Mesenchymal stem cell (in vitro differentiated cells and primary cell): ENCODE measurements around the gene ABCB8.
A peak's percentile ranks its signal among the peaks of the same experiment; 100 is the strongest.

Experiments
- DNase-seq: peaks from one replicate; pipeline ENCODE4 v3.0.0-alpha.2; 2013
- H2AFZ ChIP-seq: one replicate; pipeline ENCODE4 v1.6.1; 2013; ENCODE audit warnings: low read depth, mild to moderate bottlenecking, control low read depth, inconsistent platforms, low read length, moderate library complexity
- H2AK5ac ChIP-seq: 2 replicates; pipeline ENCODE4 v1.6.1; 2013; ENCODE audit warnings: low read length, moderate library complexity, mild to moderate bottlenecking, inconsistent platforms; ENCODE audit not compliant: severe bottlenecking
- H2BK120ac ChIP-seq: one replicate; pipeline ENCODE4 v1.6.1; 2013; ENCODE audit warnings: low read depth, mild to moderate bottlenecking, inconsistent platforms, low read length, moderate library complexity
- H2BK12ac ChIP-seq, 2 experiments: one replicate each; pipeline ENCODE4 v1.6.1; 2013; ENCODE audit warnings: inconsistent platforms in 2 of 2, low read length in 2 of 2, mild to moderate bottlenecking in 2 of 2, moderate library complexity in 2 of 2, control low read depth in 1 of 2
- H2BK15ac ChIP-seq: one replicate; pipeline ENCODE4 v1.6.1; 2013; ENCODE audit warnings: mild to moderate bottlenecking, low read depth, inconsistent platforms; ENCODE audit not compliant: poor library complexity, severe bottlenecking
- H2BK5ac ChIP-seq: 2 replicates; pipeline ENCODE4 v1.6.1; 2013; ENCODE audit warnings: low read depth, mild to moderate bottlenecking, low read length, control low read depth, inconsistent platforms; ENCODE audit not compliant: poor library complexity, severe bottlenecking
- H3K14ac ChIP-seq, 2 experiments: one replicate each; pipeline ENCODE4 v1.6.1; 2013; ENCODE audit warnings: inconsistent platforms in 2 of 2, low read length in 2 of 2, control low read depth in 1 of 2, mild to moderate bottlenecking in 1 of 2, moderate library complexity in 1 of 2
- H3K18ac ChIP-seq, 2 experiments: one replicate each; pipeline ENCODE4 v1.6.1; 2013; ENCODE audit warnings: inconsistent platforms in 2 of 2, low read length in 2 of 2, control low read depth in 1 of 2, low read depth in 1 of 2, mild to moderate bottlenecking in 1 of 2
- H3K23ac ChIP-seq, 2 experiments: one replicate each; pipeline ENCODE4 v1.6.1; 2013; ENCODE audit warnings: inconsistent platforms in 2 of 2, low read length in 2 of 2, mild to moderate bottlenecking in 2 of 2, moderate library complexity in 2 of 2, control low read depth in 1 of 2
- H3K27ac ChIP-seq: 2 replicates; pipeline ENCODE4 v1.5.1; 2013; ENCODE audit warnings: mild to moderate bottlenecking, moderate library complexity, low read length, control low read depth, inconsistent platforms; ENCODE audit not compliant: poor library complexity, severe bottlenecking
- H3K27me3 ChIP-seq, 2 experiments: 2 replicates each; pipeline versions ENCODE4 v1.6.1 to v1.7.0; 2013; ENCODE audit warnings: low read length in 2 of 2, mild to moderate bottlenecking in 2 of 2, moderate library complexity in 2 of 2, control low read depth in 1 of 2, inconsistent platforms in 1 of 2; ENCODE audit not compliant: control insufficient read depth in 1 of 2, insufficient read depth in 1 of 2
- H3K36me3 ChIP-seq, 2 experiments: 2 replicates each; pipeline versions ENCODE4 v1.6.1 to v1.7.0; 2013; ENCODE audit warnings: low read length in 2 of 2, control low read depth in 1 of 2, inconsistent platforms in 1 of 2, low read depth in 1 of 2, mild to moderate bottlenecking in 1 of 2; ENCODE audit not compliant: insufficient read depth in 2 of 2, control insufficient read depth in 1 of 2
- H3K4ac ChIP-seq, 2 experiments: one replicate each; pipeline ENCODE4 v1.6.1; 2013; ENCODE audit warnings: inconsistent platforms in 2 of 2, low read length in 2 of 2, mild to moderate bottlenecking in 2 of 2, moderate library complexity in 2 of 2, control low read depth in 1 of 2, low read depth in 1 of 2
- H3K4me1 ChIP-seq: 2 replicates; pipeline ENCODE4 v1.6.1; 2013; ENCODE audit warnings: low read depth, low read length, control low read depth; ENCODE audit not compliant: control insufficient read depth, insufficient read depth
- H3K4me2 ChIP-seq: 2 replicates; pipeline ENCODE4 v1.6.1; 2013; ENCODE audit warnings: low read length, mild to moderate bottlenecking, inconsistent platforms; ENCODE audit not compliant: poor library complexity, severe bottlenecking
- H3K4me3 ChIP-seq, 2 experiments: 2 replicates each; pipeline versions ENCODE4 v1.5.1 to v1.7.0; 2013; ENCODE audit warnings: low read length in 2 of 2, mild to moderate bottlenecking in 2 of 2, control low read depth in 1 of 2, low read depth in 1 of 2; ENCODE audit not compliant: insufficient read depth in 1 of 2
- H3K79me1 ChIP-seq: replicated peaks from 2 replicates; pipeline ENCODE4 v1.6.1; 2013; ENCODE audit warnings: mild to moderate bottlenecking, control low read depth, low read length, inconsistent platforms; ENCODE audit not compliant: poor library complexity, severe bottlenecking
- H3K9ac ChIP-seq: 2 replicates; pipeline ENCODE4 v1.7.0; 2013; ENCODE audit warnings: mild to moderate bottlenecking, low read length, moderate library complexity
- H3K9me3 ChIP-seq: 2 replicates; pipeline ENCODE4 v1.7.0; 2013; ENCODE audit warnings: mild to moderate bottlenecking, low read length; ENCODE audit not compliant: control insufficient read depth
- H4K8ac ChIP-seq: one replicate; pipeline ENCODE4 v1.6.1; 2013; ENCODE audit warnings: inconsistent platforms, mild to moderate bottlenecking, low read length, moderate library complexity
- H4K91ac ChIP-seq: one replicate; pipeline ENCODE4 v1.6.1; 2013; ENCODE audit warnings: mild to moderate bottlenecking, low read length, inconsistent platforms
- WGBS: methylation state at CpG from one replicate; pipeline ENCODE4 v1.1.7; 2013; ENCODE audit warnings: mixed read lengths; 5-methylcytosine and 5-hydroxymethylcytosine counted together

The ABCB8 gene

DNA sequence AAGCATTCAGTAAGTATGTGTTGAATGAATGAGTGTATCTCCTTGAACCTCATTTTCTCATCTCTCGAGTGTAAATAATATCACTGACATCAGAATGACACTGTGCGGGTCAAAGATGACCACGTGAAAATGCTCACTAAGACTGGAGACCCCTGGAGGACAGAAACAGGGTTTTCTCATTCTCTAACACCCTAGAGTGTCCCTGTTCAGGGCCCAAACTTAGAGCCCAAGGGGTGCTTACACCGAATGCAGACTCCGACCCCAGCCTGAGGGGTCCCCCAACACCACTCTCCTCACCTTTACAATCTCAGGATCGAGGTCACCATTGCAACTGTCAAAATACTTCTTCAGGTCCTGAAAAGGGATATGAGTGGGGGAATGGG, 28.0 kb downstream of the ABCB8 start:
- Histone ChIP-seq H3K4ac (no peak overlapping the region), H2AK5ac (no peak overlapping the region), H4K8ac (no peak overlapping the region), H2BK12ac (no peak overlapping the region), H3K27me3 (no peaks in the 10 kb centered on the region), H2BK15ac (no peak overlapping the region), H2BK120ac (no peak overlapping the region), H3K18ac (no peak overlapping the region), H3K4me1 (peaks cover 28% of the 10 kb centered on the region), H4K91ac (no peak overlapping the region), H3K36me3 (peaks cover 19 to 41% of the 10 kb centered on the region in 2 experiments), H3K4me2 (no peak overlapping the region), H3K9ac (no peak overlapping the region), H3K9me3 (no peaks in the 10 kb centered on the region), H3K23ac (no peak overlapping the region), H3K79me1 (peaks cover 15% of the 10 kb centered on the region), H3K14ac (no peak overlapping the region), H2AFZ (no peak overlapping the region), H2BK5ac (no peak overlapping the region), H3K27ac (no peak overlapping the region), H3K4me3 (no peak overlapping the region)
- DNase-seq, result no peak
- 83% methylated on average over 5 of the region's 6 CpGs for whole genome bisulfite sequencing

GRCh38 chr7:151056666-151057505, 28.6 kb downstream of the ABCB8 start:
- no peak for DNase-seq
- no peak overlapping the region for H3K14ac ChIP-seq
- H3K27me3 ChIP-seq, result no peaks in the 10 kb centered on the region
- peaks cover 20 to 40% of the 10 kb centered on the region in 2 experiments for H3K36me3 ChIP-seq
- H2AFZ ChIP-seq, result no peak overlapping the region
- peak overlapping the region; percentile 63 to 96 for H3K4me3 ChIP-seq
- H3K23ac ChIP-seq, result peak overlapping the region in 1 of 2 experiments; percentile 66
- no peak overlapping the region for H3K4ac ChIP-seq
- H2AK5ac ChIP-seq, result no peak overlapping the region
- peak overlapping the region; percentile 15 for H4K8ac ChIP-seq
- peaks cover 32% of the 10 kb centered on the region for H3K4me1 ChIP-seq
- H2BK120ac ChIP-seq, result no peak overlapping the region
- H3K79me1 ChIP-seq, result peaks cover 15% of the 10 kb centered on the region
- H2BK5ac ChIP-seq, result no peak overlapping the region
- peak overlapping the region; percentile 78 for H3K4me2 ChIP-seq
- H3K18ac ChIP-seq, result no peak overlapping the region
- 39% methylated on average over 26 of the region's 29 CpGs for WGBS
- H3K27ac ChIP-seq, result no peak overlapping the region
- H2BK15ac ChIP-seq, result no peak overlapping the region
- no peak overlapping the region for H2BK12ac ChIP-seq
- H4K91ac ChIP-seq, result no peak overlapping the region
- peak overlapping the region; percentile 90 for H3K9ac ChIP-seq
- H3K9me3 ChIP-seq, result no peaks in the 10 kb centered on the region

DNA sequence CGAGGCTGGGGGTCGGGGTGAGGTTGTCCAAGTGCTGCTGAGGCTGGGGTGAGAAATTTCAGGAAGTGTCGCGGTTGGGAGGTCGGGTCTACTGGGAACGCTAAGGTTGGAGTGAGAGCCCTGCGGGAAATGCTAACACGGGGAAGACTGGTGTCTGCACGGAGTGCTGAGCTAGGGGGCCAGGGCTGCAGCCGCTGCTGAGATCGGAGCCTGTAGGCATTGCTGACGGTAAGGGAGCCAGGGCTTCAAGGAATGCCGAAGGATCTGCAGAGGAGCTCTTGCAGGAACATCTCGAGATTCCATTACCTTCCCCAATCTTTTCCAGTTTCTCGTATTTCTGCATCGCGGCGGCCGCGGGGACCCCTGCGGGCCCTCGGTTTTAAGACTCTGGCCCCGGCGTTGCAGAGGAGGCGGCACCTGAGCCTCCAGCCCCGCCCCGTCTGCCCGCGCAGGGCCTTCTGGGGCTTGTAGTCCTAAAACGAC, 29.3 kb downstream of the ABCB8 start, which contains the start of gene CDK5:
Gene CDK5, minus strand, starts transcription at position 392 of the 483 bp plus-strand sequence. Its CDS starts 49 bp downstream, at position 343.
- Histone ChIP-seq H3K4ac (peak within 1 kb of the TSS; percentile 89 to 97), H2AK5ac (peak within 1 kb of the TSS; percentile 87), H2BK120ac (peak within 1 kb of the TSS; percentile 96), H3K79me1 (peaks cover 15% of the 10 kb centered on the region), H3K14ac (peak within 1 kb of the TSS in 1 of 2 experiments; percentile 0), H3K4me1 (peaks cover 36% of the 10 kb centered on the region), H3K18ac (peak within 1 kb of the TSS; percentile 93 to 94), H3K27me3 (no peaks in the 10 kb centered on the region), H4K91ac (peak within 1 kb of the TSS; percentile 48), H3K23ac (peak within 1 kb of the TSS in 1 of 2 experiments; percentile 66), H3K27ac (peak within 1 kb of the TSS; percentile 95), H2BK15ac (peak within 1 kb of the TSS; percentile 19), H3K4me3 (peak within 1 kb of the TSS; percentile 63 to 96), H2AFZ (peak within 1 kb of the TSS; percentile 67), H2BK5ac (peak within 1 kb of the TSS; percentile 82), H3K4me2 (peak within 1 kb of the TSS; percentile 78), H4K8ac (peak within 1 kb of the TSS; percentile 96), H3K36me3 (peaks cover 20 to 35% of the 10 kb centered on the region in 2 experiments), H2BK12ac (peak within 1 kb of the TSS in 1 of 2 experiments; percentile 81), H3K9ac (peak within 1 kb of the TSS; percentile 90), H3K9me3 (no peaks in the 10 kb centered on the region)
- WGBS, result 1% methylated on average over 30 of the region's 30 CpGs
- DNase-seq, result no peak
